B cell (primary cell): ENCODE measurements around the gene PDZD2. TPM values are rescaled to one million over a fixed set of nuclear protein-coding genes. Genes with fewer than 3 reads are reported as not detected.

Experiments used
- ATAC-seq: fragments of 200-7000 bp; cut with Tn5 transposase; one replicate; pipeline ENCODE4 v1.10.0; 2021; ENCODE audit warnings: low read depth, mild to moderate bottlenecking, moderate number of reproducible peaks, moderate library complexity
- CTCF ChIA-PET: fragments of 350-600 bp; sonication (Branson Sonifier 250); formaldehyde crosslinking; loops from one replicate; lab custom pipeline; 2021; ENCODE audit warnings: antibody characterized with exemption, inconsistent platforms; lab: Charles Lee
- POLR2A ChIA-PET: fragments of 350-600 bp; sonication (Branson Sonifier 250); formaldehyde crosslinking; loops from one replicate; lab custom pipeline; 2021; ENCODE audit warnings: antibody characterized with exemption; lab: Charles Lee
- DNase-seq: peaks from one replicate; pipeline ENCODE4 v3.0.0; 2013
- H2AFZ ChIP-seq: 2 replicates; pipeline ENCODE4 v1.6.1; 2012; ENCODE audit warnings: mild to moderate bottlenecking, low read depth, low read length; ENCODE audit not compliant: insufficient read depth, poor library complexity, severe bottlenecking
- H3K27ac ChIP-seq, 2 donors: 1 replicate in 1 of 2; 2 replicates in 1 of 2; pipeline ENCODE4 v1.5.1; 2012 to 2013; ENCODE audit warnings: low read length in 2 of 2, mild to moderate bottlenecking in 2 of 2, moderate library complexity in 1 of 2
- H3K27me3 ChIP-seq, 4 experiments: fragments of 200-600 bp in 1 of 4; sonication (generic) in 1 of 4; replicated peaks in 1 of 4; 1 replicate in 2 of 4; 2 replicates in 2 of 4; pipeline versions ENCODE4 v1.6.1 to v1.7.0; 2013 to 2016; ENCODE audit warnings: low read length in 3 of 4, mild to moderate bottlenecking in 2 of 4, mixed read lengths in 1 of 4, moderate library complexity in 1 of 4; ENCODE audit not compliant: insufficient read depth in 4 of 4, control insufficient read depth in 3 of 4; ENCODE audit errors: control extremely low read depth in 1 of 4
- H3K36me3 ChIP-seq, 2 experiments: replicated peaks in 1 of 2; 1 replicate in 1 of 2; 2 replicates in 1 of 2; pipeline versions ENCODE4 v1.6.1 to v1.7.1; 2013; ENCODE audit warnings: low read length in 1 of 2; ENCODE audit not compliant: insufficient read depth in 2 of 2, control insufficient read depth in 1 of 2; ENCODE audit errors: control extremely low read depth in 1 of 2, extremely low read depth in 1 of 2
- H3K4me1 ChIP-seq, 2 donors: fragments of 200-600 bp in 1 of 2; sonication (generic) in 1 of 2; 1 replicate in 1 of 2; 2 replicates in 1 of 2; pipeline versions ENCODE4 v1.5.1 to v1.6.1; 2013 to 2017; ENCODE audit warnings: low read length in 2 of 2; ENCODE audit not compliant: control insufficient read depth in 2 of 2, insufficient read depth in 2 of 2
- H3K4me2 ChIP-seq: replicated peaks from 2 replicates; pipeline ENCODE3; 2012; ENCODE audit warnings: mild to moderate bottlenecking, low read depth, low read length; ENCODE audit not compliant: poor library complexity, severe bottlenecking
- H3K4me3 ChIP-seq, 5 experiments: fragments of 200-600 bp in 1 of 5; sonication (generic) in 1 of 5; 1 replicate in 3 of 5; 2 replicates in 2 of 5; pipeline versions ENCODE4 v1.5.1 to v1.7.0; 2011 to 2016; ENCODE audit warnings: low read length in 4 of 5, mild to moderate bottlenecking in 4 of 5, low read depth in 2 of 5, control low read depth in 1 of 5, moderate library complexity in 1 of 5; ENCODE audit not compliant: insufficient read depth in 1 of 5; ENCODE audit errors: control extremely low read depth in 1 of 5, extremely low read depth in 1 of 5
- H3K79me2 ChIP-seq: fragments of 200-600 bp; sonication (generic); one replicate; pipeline ENCODE4 v1.6.0; 2016; ENCODE audit warnings: low read length; ENCODE audit not compliant: control insufficient read depth, insufficient read depth
- H3K9ac ChIP-seq: fragments of 200-600 bp; sonication (generic); 2 replicates; pipeline ENCODE4 v1.6.1; 2017; ENCODE audit warnings: mild to moderate bottlenecking, low read length, moderate library complexity
- H3K9me3 ChIP-seq, 3 donors: one replicate each; pipeline versions ENCODE4 v1.6.1 to v1.7.1; 2013; ENCODE audit warnings: low read length in 2 of 3; ENCODE audit not compliant: control insufficient read depth in 2 of 3, insufficient read depth in 1 of 3; ENCODE audit errors: control extremely low read depth in 1 of 3
- H4K20me1 ChIP-seq: 2 replicates; pipeline ENCODE4 v1.6.0; 2012; ENCODE audit warnings: mild to moderate bottlenecking, low read length; ENCODE audit not compliant: insufficient read depth, control insufficient read depth, poor library complexity, severe bottlenecking
- H3K27ac Mint-ChIP-seq: one replicate; pipeline ENCODE4 v1.8.0; 2021; ENCODE audit warnings: mixed read lengths
- H3K27me3 Mint-ChIP-seq: one replicate; pipeline ENCODE4 v1.8.0; 2021; ENCODE audit warnings: mixed read lengths
- H3K4me1 Mint-ChIP-seq: one replicate; pipeline ENCODE4 v1.8.0; 2021; ENCODE audit warnings: mixed read lengths
- H3K4me3 Mint-ChIP-seq: one replicate; pipeline ENCODE4 v1.8.0; 2021; ENCODE audit warnings: mixed read lengths
- H3K9me3 Mint-ChIP-seq: one replicate; pipeline ENCODE4 v1.8.0; 2022; ENCODE audit warnings: mixed read lengths; ENCODE audit not compliant: insufficient read depth
- CTCF ChIP-seq: fragments of 200-600 bp; IDR thresholded peaks from one replicate; pipeline ENCODE4 v1.8.0; 2022; ENCODE audit warnings: antibody characterized with exemption, mild to moderate bottlenecking
- EZH2 ChIP-seq: IDR thresholded peaks from 2 replicates; pipeline ENCODE4 v1.6.1; 2012; ENCODE audit warnings: borderline replicate concordance, low read depth, mild to moderate bottlenecking, moderate library complexity, low read length; ENCODE audit not compliant: insufficient read depth, poor library complexity, severe bottlenecking
- WGBS: methylation state at CpG from one replicate; pipeline ENCODE4 v1.1.5; 2013; ENCODE audit warnings: missing lambda C conversion rate; ENCODE audit not compliant: insufficient coverage; 5-methylcytosine and 5-hydroxymethylcytosine counted together
- intact Hi-C: fragments of 100-400 bp; cut with micrococcal nuclease; formaldehyde crosslinking; loops from one replicate; pipeline ENCODE4 v1.10.0; 2022
- polyA plus RNA-seq: library from polyadenylated mRNA; depleted of rRNA; stranded (reverse); fragments of >200 nt; gene quantifications from 2 replicates; pipeline ENCODE4 v1.2.3, GENCODE V29; 2012
- total RNA-seq, 2 donors: library from RNA; stranded (reverse); fragments of 120-200 nt in 1 of 2; gene quantifications; 1 replicate in 1 of 2; 2 replicates in 1 of 2; pipeline versions ENCODE4 v1.2.3 to v1.2.4, GENCODE V29; 2013 to 2022

The PDZD2 gene
- total and polyA plus RNA-seq, 2 donors (not counting 1 experiment from before 2014, with no cell fraction given): not detected

- CTCF ChIA-PET: no interaction called here
- TF ChIP-seq CTCF (no peak), EZH2 (no peak)
- Histone ChIP-seq H3K4me2 (no peak overlapping the region), H3K27me3 (no peaks in the 10 kb centered on the region), H3K4me1 (no peaks in the 10 kb centered on the region), H2AFZ (no peak overlapping the region), H4K20me1 (no peaks in the 10 kb centered on the region), H3K27ac (no peak overlapping the region), H3K79me2 (no peaks in the 10 kb centered on the region), H3K4me3 (no peak overlapping the region), H3K9me3 (no peaks in the 10 kb centered on the region), H3K36me3 (no peaks in the 10 kb centered on the region), H3K9ac (no peak overlapping the region)
- Mint-ChIP-seq H3K9me3 (no peaks in the 10 kb centered on the region), H3K27me3 (no peaks in the 10 kb centered on the region), H3K27ac (no peak overlapping the region), H3K4me3 (no peak overlapping the region), H3K4me1 (no peaks in the 10 kb centered on the region)
- POLR2A ChIA-PET: no interaction called here
- ATAC-seq (no peak), DNase-seq (no peak)
- intact Hi-C loops: no loop called here
- WGBS: 100% methylated on average over 1 of the region's 3 CpGs
Observed at GRCh38 chr5:31888564-31888963, 249.6 kb downstream of the PDZD2 start.

DNA sequence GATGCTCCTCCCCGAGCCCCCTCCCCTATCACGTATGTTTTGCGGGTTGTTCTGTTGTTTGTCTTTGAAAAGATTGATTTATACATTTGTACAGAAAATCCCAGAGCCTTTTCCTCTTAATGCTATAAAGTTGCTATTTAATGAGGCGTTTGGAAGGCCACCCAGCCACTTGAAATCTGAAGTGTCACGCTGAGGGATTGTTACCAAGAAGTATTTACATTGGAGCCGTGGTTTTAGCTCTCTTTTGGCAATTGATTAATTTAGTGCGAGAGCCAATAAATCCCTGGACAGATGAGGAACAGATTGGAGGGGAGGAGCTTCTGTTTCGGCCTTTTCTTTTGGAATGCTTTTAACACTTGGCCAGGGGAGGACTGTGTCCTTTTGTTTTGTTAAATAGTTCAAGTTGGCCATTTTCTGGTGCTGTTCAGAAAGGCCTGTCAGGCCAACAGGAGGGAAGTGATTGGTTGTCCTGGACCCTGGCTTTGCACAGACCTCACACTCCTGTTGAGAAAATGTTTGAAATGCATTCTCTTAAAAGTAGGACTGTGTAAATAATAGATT is 250.2 kb downstream of the PDZD2 start:
- H3K4me3 Mint-ChIP-seq: no peak overlapping the region

More for the DNA sequence above, 250.2 kb downstream of the PDZD2 start:
- Mint-ChIP-seq H3K27ac (no peak overlapping the region), H3K4me1 (no peaks in the 10 kb centered on the region), H3K9me3 (no peaks in the 10 kb centered on the region), H3K27me3 (no peaks in the 10 kb centered on the region)
- Histone ChIP-seq H3K27me3 (no peaks in the 10 kb centered on the region), H3K4me3 (no peak overlapping the region), H3K4me2 (no peak overlapping the region), H3K27ac (no peak overlapping the region), H2AFZ (no peak overlapping the region), H4K20me1 (no peaks in the 10 kb centered on the region), H3K4me1 (no peaks in the 10 kb centered on the region), H3K9ac (no peak overlapping the region), H3K36me3 (no peaks in the 10 kb centered on the region), H3K79me2 (no peaks in the 10 kb centered on the region), H3K9me3 (no peaks in the 10 kb centered on the region)
- ChIA-PET CTCF (no interaction called here), POLR2A (no interaction called here)
- intact Hi-C loops: no loop called here
- no peak for TF ChIP-seq CTCF
- TF ChIP-seq EZH2: no peak
- WGBS: 77% methylated on average over 5 of the region's 8 CpGs
- ATAC-seq (no peak), DNase-seq (no peak)
